ENCODE data around the gene MS4A14.
"Not testable (repeated sequence)": the region's sequence is repeated elsewhere in the genome, so short reads cannot be mapped to it uniquely, and the experiment has no call there.

Gene MS4A14, protein sequence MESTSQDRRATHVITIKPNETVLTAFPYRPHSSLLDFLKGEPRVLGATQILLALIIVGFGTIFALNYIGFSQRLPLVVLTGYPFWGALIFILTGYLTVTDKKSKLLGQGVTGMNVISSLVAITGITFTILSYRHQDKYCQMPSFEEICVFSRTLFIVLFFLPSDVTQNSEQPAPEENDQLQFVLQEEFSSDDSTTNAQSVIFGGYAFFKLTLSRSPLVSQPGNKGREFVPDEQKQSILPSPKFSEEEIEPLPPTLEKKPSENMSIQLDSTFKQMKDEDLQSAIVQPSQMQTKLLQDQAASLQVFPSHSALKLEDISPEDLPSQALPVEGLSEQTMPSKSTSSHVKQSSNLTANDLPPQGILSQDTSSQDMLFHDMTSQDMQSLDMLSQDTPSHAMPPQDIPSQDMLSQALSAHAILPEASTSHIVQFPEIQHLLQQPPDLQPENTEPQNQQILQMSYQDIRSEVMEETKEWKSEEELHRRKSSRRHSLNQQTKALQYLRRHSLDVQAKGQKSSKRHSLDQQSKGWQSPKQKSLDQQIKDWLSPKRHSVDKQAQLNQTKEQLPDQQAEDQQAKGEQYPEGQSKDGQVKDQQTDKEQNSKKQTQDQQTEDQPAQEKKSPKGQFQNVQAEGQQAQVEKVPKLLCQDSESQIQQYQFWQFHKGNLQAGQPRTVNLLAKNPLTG

DNA sequence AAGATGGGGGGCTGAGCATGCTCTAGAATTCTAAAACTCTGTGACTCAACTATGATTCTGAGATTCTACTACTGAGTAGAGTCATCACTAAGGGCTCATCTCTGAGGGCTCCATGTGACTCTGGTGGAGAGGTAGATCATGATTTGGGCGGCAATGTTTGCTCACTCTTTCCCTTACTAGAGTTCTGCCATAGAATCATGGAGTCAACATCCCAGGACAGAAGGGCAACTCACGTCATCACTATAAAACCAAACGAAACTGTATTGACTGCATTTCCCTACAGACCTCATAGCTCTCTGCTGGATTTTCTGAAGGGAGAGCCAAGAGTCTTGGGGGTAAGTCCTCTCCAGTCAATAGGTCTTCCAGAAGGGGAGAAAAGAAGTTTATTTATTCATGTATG is at the start of gene MS4A14:
Gene MS4A14, plus strand, starts transcription at position 78 of the 400 bp plus-strand sequence. Its CDS starts 120 bp downstream, at position 198.
- no peak for DNase-seq

DNA sequence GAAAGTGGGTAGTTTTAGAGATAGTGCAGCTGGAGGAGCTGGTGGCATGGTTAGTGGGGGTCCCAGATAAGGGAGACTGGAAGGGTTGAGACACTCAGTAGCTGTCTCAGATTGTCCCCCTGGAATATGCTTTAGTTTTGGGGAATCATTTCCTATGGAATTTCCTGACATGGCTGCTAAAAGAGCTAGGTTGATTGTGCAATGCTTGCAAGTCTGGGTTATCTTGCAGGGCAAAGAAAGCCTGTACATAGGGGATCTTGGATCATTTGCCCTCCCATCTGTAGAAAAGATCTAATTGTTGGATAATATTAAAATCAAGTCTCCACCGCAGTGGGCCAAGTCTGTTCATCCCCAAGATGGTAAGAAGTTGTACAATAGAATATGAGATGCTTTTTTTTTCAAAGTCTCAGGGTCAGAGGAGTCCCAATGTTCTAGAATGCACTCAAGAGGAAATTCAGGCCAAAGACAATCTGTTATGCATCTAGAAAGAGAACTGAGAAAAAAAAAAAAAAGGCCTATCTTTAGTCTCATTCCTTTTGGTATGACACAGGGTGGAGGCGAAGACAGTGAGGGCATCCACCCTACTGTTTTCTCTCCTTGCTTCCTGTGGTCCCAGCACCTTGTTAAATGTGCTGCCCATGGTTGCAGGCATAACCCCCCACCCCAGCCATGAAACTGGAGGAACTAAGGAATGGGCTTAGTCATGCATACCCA is 49.0 kb upstream of the MS4A14 start:
- DNase-seq, result no peak

DNA sequence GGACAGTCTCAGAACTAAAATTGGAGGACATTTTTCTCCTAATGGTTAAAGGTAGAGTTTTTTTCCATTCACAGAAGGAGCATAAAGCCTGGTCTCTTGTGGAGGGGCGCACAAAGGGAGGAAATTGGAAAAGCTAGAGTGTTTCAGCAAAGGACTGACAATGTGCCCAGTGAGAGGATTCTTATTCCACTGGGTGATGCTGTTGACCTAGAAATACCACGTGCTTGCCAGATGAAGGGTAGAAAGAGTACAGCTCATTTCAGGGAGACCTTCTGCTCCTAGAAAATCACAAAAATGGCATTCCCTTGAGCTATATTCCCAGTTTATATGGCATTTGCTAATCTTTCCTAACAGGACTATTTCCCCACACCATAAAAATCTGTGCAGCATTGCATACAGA is 48.1 kb upstream of the MS4A14 start:
- no peak for DNase-seq

DNA sequence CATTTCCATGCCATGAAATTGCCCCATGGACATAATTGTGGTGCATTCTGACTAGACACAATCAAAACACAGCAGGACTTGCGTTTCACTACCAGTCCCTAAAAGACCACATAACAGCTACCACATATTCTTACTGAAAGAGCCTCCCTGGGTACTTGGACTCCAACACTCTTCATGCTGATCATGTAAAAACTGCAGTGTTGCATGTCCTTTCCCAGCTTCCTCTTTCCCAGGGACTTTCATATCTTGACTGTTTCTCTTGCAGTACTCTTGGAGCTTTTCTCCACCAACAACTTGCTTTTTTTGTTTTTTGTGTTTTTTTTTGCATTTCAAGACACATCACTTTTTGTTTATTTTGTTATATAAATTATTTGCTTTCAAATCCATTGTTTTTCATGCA is 46.3 kb upstream of the MS4A14 start:
- DNase-seq, result no peak

DNA sequence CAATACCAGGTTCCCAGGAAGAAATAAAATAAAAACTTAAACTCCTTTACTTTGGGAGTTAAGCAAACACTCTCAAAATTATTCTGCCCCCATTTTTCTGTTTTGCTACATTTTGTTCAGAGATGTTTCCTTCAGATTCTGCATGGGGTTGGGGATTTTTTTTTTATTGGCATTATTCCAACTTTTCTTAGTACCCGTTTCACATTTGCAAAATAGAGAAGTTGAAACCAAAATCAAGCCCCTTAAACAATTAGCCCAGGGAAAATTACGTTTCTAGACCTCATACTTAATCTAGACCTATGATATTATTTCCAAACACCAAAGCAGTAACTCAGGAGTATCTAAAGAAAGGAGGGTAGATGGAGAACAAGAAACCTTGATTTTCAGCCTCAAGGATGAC is 38.5 kb upstream of the MS4A14 start:
- no peak for DNase-seq

DNA sequence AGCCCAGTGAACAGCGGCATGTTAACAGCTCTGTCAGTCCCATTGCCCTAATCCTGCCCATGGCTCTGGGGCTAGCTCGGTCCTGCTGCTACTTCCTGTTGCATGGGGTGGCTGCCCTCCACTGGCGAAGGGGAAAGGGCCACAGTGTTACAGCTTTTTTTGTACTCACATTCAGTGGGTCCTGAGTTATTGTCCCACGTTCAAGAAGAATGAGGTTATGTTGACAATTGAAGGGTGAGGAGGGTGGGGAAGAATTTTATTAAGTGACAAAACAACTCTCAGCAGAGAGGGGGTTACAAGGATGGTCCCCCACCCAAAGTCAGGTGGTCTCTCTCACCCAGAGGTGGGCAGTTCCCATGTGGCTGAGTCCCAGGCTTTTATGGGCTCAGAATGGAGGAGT is 35.6 kb upstream of the MS4A14 start:
- DNase-seq, result no peak

DNA sequence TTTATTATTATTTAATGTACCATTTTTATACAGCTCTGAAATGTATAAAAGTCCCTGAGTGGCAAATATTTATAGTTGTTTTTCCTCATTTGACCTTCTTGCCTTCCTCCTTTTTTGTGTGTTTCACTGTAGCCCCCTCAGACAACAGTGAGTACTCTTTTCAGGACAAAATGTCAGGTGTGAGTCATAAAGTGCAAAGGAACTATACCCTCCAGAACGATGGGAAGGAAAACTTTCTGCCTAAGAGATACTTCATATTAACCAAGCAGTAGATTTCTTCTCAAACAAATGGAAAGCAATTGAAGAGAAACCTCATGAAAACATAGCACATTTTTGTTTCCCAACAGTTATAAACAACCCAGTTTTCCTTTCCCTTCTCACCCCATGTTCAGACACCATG is 34.0 kb upstream of the MS4A14 start:
- no peak for DNase-seq

DNA sequence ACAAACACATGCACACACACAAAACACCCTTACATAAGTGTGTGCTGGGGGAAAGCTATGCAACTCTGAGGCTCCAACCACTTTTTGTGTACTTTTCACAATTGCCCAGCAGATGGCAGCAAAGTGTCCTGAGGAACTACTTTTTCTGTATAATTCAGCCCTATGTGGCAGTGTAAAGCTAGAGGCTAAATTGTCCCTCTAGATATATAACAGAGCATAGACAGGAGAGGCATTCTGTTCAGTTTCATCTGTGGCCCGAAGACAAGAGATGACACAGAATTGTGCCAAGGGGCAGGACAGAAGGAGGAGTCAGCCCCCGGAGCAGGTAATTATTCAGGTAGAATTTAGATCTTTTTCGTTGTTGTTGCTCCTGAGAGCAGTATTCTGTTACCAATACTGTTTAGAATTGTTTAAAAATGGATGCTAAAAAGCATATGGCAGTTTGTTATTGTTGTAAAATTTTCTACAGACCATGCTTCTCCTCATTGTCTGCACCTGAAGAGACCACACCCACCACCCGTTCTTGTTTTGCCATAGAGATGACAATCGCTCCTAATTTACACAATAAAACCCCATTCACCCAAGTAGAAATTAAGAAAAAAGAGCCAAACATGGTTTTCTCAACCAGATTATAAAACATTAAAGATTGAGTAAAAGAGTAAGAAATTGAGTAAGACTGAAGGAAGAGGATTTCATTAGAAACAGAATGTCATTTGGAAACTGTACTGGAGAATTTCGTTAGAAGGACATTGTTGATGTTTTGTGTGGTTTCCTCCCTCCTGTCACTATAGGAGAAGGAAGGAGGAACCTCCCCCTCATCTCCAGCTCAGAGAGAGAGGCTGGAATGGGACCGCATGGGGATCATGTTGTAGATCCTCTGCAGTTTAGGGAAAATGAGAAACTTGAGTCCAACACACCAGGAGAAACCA is 32.5 kb upstream of the MS4A14 start:
- peak; percentile 50 to 66 for DNase-seq

DNA sequence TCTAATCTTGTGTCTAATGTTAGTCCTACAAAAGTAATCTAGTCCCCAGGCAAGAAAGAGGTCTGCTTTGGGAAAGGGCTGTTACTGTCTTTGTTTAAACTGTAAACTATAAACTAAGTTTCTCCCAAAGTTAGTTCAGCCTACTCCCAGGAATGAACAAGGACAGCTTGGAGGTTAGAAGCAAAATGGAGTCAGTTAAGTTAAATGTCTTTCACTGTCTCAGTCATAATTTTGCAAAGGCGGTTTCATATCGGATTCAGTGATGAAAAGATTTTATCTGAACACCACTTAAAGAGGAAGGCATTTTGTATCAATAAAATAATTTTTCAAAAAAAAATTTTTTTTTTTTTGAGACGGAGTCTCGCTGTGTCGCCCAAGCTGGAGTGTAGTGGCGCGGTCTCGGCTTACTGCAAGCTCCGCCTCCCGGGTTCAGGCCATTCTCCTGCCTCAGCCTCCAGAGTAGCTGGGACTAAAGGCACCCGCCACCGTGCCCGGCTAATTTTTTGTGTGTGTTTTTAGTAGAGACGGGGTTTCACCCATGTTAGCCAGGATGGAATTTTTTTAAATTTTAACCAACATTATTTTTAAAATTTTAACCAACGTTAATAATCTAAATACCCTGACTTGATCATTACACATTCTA is 29.9 kb upstream of the MS4A14 start:
- DNase-seq, result not testable (repeated sequence)

DNA sequence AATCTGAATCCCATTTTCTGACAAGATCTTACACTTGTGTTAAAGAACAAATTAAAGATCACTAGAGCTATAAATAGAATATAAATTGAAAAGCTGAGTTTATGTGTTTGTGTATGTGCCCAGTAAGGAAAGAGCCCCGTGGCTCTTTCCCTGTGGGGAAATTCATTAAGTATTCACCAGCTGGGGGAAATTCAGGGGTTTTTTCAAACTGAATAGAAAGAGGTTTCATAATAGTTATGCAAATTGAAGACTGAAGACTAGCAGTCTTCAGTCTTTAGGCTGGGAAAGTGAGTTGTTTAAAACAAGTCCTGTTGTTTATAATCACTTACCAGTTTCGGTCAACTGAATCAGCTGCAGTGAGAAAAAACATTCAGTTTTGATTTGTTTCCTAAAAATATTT is 29.2 kb upstream of the MS4A14 start:
- no peak for DNase-seq

DNA sequence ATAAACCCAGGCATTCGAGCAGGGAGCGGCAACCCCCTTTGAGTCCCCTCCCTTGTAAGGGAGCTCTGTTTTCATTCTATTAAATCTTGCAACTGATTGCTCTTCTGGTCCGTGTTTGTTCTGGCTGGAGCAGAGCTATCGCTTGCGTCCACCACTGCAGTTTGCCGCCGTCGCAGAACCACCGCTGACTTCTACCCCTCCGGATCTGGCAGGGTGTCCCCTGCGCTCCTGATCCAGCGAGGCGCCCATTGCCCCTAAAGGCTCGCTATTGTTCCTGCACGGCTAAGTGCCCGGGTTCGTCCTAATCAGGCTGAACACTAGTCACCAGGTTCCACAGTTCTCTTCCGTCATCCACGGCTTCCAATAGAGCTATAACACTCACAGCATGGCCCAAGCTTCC is 28.4 kb upstream of the MS4A14 start:
- DNase-seq, result no peak

DNA sequence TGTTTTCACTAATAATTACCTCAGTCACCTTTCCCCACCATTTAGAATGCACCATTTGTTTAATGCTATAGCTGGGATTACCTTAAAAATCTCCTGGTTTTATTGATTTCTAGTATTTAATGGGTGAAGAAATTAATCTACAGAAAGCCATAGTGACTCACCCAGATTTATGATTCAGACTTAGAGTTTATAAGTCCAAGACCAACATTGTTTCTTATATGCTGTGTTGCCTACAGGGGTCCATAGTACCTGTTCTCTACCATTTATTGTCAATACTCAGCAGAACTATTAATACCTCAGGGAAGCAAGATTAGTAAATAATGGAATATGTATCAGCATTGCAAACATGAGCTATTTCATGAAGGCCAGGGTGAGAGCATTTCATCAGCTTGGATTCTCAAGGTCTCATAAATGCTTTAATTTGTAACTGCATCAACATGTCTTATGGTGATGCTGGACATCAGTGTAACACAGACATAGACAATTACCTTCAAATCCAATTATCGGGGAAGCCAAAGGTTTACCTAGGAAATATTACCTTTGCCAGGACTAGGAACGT is 25.9 kb upstream of the MS4A14 start:
- DNase-seq, result no peak

DNA sequence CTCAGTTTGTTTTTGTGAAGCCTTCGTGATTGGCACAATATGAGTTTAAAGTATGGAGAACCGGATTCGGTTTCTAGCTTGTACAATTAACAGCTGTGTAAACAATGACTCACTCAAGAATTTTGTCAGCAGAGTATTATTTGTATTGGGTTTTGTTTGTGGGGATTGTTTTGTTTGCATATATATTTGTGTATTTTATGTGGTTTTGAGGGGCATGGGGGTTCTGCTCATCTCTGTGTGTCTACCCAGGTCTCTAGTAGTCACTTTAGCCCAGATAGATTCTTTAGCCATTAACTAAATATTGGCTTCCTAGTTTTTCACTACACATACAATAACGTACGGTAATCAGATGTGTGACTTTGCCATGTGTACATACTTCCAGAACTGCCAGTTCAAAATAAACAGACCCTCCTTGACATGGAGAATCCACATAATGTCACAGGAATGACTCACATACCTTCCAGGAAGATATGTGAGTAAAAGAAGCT is 25.4 kb upstream of the MS4A14 start:
- no peak for DNase-seq

DNA sequence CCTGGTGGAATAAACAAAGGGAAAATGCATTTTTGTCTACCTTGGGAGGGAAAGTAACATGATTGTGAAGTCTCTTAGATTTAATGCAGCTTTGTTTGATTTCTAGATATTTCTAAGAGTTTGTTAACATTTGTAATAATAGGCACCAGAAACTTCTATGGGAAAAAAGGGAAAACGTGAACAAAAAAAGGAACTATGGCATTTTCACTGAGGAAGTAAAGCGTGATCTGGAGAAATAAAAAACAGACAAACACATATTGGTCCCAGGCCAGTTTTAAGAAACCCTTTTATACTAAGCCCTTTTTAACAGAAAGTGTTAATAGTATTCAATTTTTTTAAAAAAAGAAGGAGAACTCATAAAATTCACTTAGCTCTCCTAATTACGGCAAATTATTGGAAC is 24.9 kb upstream of the MS4A14 start:
- no peak for DNase-seq

DNA sequence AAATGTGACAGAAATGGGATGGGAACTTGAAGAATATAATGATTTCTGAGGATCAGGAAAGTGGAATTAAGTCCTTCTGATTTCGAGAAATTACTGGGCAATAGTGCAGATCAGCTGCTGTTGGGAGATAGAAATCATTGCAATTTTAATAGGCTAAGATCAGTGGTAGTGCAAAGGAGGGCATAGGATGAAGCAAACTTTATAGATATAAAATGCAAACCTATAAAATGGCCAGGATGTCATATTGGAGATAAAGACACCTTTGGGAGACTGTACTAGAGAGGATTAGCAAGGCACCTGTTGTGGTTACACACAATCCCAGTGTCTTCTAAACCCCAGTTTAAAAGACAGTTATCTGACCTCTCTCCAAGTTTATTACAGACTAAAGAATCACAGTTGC is 24.4 kb upstream of the MS4A14 start:
- DNase-seq, result no peak

DNA sequence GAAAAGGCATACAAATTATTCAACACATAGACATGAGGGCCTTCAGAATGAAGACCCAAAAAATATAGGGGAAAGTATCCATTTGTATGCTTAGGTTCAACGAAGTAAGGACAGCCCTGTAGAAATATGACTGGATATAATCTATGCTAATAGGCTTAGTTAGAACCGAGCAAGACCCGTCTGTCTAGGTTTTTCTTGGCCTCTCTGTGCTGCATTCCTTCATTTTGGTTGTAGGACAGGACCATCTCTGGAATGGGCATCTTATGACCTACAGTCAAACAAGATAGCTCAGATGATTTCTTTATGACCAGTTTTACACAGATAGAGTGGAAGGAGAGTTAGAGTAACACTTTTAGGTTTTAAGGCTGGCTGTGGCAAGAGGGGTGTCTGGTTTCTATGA is 23.5 kb upstream of the MS4A14 start:
- DNase-seq, result no peak

DNA sequence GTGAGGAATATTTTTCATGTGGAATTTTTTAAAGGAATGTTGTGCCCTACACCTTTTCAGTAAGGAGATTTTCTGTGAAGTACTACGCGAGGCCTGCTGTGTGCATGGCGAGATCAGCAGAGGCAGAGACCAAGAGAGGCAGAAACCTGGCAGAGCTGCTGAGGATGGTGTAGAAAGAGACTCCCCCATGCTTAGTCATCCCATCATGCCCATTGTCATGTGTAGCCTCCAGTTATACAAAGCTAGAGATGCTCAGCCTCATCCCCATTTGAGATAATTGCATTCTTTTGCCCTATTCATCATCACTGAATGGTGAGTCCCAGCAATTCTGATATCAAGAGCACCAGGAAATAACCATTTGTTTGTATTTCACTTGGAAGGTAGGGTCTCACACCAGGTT is 20.9 kb upstream of the MS4A14 start:
- DNase-seq, result no peak

DNA sequence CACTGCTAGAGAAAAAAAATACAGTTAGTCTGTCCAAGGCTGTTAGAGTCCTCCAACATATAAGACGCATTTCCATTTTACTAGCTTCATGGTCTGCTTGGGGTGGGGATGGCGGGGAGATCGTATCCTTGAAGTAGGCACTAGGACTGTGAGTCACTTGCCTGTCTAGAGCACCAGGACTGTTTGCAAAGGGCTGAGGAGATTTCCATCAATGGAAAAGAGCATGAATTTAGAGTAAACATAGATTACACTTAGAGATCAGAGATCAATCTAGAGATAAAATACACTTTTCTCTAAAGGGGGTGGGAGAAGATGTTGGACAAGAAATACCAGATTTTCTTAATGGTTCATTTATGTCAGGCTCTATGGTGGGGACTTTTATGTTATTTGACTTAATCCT is 19.7 kb upstream of the MS4A14 start:
- DNase-seq, result no peak

DNA sequence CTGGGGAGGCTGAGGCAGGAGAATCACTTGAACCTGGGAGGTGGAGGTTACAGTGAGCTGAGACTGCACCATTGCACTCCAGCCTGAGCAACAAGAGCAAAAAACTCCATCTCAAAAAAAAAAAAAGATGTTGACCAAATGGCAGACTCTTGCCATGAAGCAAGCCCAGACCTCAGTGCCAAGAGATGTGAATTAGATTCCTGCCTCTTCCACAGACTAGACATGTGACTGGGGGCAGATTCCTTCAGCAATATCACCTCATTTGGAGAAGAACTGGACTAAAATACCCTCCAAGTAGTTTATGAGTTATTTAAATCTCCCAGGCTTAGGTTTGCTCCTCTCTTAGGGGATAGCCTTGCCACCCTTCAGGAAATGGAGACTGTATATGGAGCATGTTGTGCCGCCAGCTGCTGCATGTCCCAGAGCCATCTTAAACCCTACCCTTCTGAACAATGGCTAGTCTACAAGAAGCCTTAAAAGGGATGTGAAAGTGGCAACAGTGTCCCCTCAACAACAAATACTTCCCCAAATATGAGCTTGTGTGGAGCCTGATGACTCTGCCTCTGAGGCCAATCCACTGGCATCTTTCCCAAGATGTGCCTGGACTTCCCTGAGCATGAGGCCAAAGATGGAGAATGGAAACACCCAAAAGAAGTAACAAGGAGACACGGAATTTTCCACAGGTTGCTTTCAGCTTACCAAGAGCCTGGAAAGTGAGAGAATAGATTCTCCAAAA is 18.7 kb upstream of the MS4A14 start:
- DNase-seq, result no peak

DNA sequence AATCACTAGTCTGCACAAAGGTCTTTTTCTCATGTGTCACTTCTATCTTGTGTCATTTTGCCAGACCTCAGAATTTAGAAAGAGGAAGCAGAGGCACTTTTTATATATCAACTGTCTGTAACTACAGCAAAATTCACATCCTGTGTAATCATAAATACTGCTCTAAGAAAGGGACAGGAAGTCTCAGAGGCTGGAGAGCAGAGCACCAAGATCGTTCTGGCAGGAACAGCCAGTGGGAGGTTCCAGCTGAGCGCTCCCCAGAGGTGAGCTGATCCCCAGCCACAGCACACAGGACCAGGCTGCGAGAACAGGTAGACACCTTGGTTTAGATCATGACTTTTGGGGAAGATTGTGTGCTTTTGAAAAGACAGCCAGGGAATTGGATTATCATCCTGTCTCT is 17.9 kb upstream of the MS4A14 start, which contains the start of gene MS4A7:
Gene MS4A7, plus strand, starts transcription at position 179 of the 400 bp plus-strand sequence. CDS start 4,610 bp downstream, outside the sequence.
- DNase-seq, result no peak

Measured in activated CD4-positive, alpha-beta T cell treated with anti-CD3 and anti-CD28 coated beads, Interleukin-2, amount 50 U/mL, for 48 hours (primary cell).